GM12891 (cell line): ENCODE results near the gene EEF1AKMT2.

ENCODE experiments used
- DNase-seq: peaks from one replicate; pipeline ENCODE4 v3.0.0; 2011; ENCODE audit warnings: low spot score; ENCODE audit not compliant: insufficient read length
- FAIRE-seq: peaks from 2 replicates; lab custom pipeline; 2011; peaks lifted over from hg19 to GRCh38; lab: Jason Lieb, UNC
- PAX5 ChIP-seq: IDR thresholded peaks from 2 replicates; pipeline ENCODE4 v1.6.1; 2011; ENCODE audit warnings: low read length, moderate library complexity, mild to moderate bottlenecking; ENCODE audit not compliant: insufficient read depth, severe bottlenecking
- POLR2A ChIP-seq: IDR thresholded peaks from 2 replicates; pipeline ENCODE4 v1.6.1; 2011; ENCODE audit warnings: low read depth, low read length, control low read depth
- POLR2AphosphoS5 ChIP-seq: IDR thresholded peaks from 2 replicates; pipeline ENCODE4 v1.6.1; 2011; ENCODE audit warnings: low read depth, low read length, control low read depth
- POU2F2 ChIP-seq: IDR thresholded peaks from 2 replicates; pipeline ENCODE4 v1.6.1; 2011; ENCODE audit warnings: low read depth, mild to moderate bottlenecking, control low read depth, low read length, moderate library complexity
- SPI1 ChIP-seq: IDR thresholded peaks from 2 replicates; pipeline ENCODE4 v1.6.1; 2011; ENCODE audit warnings: low read depth, low read length, control low read depth
- TAF1 ChIP-seq: IDR thresholded peaks from 2 replicates; pipeline ENCODE4 v1.6.1; 2011; ENCODE audit warnings: low read depth, low read length, control low read depth

The EEF1AKMT2 gene

GRCh38 chr10:124744102-124745050, 47.3 kb downstream of the EEF1AKMT2 start, which contains the start of gene FAM53B:
FAM53B (minus strand) TSS chr10:124744378; CDS start chr10:124706713, 37,665 bp downstream.
- DNase-seq (peak; percentile 69), FAIRE-seq (peak; percentile 92)
- TF ChIP-seq SPI1 (no peak), POLR2A (peak; percentile 44; the same call in 1 of the 2 replicates)

- FAIRE-seq (no peak), DNase-seq (no peak)
- TF ChIP-seq PAX5 (no peak), POLR2A (no peak)
These were observed 48.2 kb downstream of the EEF1AKMT2 start for GRCh38 chr10:124743191-124744101.

GRCh38 chr10:124742413-124743190, 49.1 kb downstream of the EEF1AKMT2 start:
- DNase-seq: no peak
- FAIRE-seq: peak; percentile 52
- TF ChIP-seq TAF1: no peak

GRCh38 chr10:124741922-124742412, 49.7 kb downstream of the EEF1AKMT2 start:
- TF ChIP-seq SPI1 (0 out of 2 replicates have a peak, but pooled peaks have one; percentile 10), POU2F2 (no peak)
- FAIRE-seq (no peak), DNase-seq (no peak)

GRCh38 chr10:124741281-124741921, 50.3 kb downstream of the EEF1AKMT2 start:
- DNase-seq: peak; percentile 61
- no peak for FAIRE-seq

GRCh38 chr10:124740369-124741280, 51.1 kb downstream of the EEF1AKMT2 start:
- peak; percentile 75 for FAIRE-seq

More at GRCh38 chr10:124741281-124741921, 50.3 kb downstream of the EEF1AKMT2 start:
- no peak for TF ChIP-seq TAF1

GRCh38 chr10:124739986-124740368, 51.7 kb downstream of the EEF1AKMT2 start:
- DNase-seq (no peak), FAIRE-seq (no peak)
- TF ChIP-seq POLR2AphosphoS5: no peak

More at GRCh38 chr10:124740369-124741280, 51.1 kb downstream of the EEF1AKMT2 start:
- no peak for DNase-seq
- TF ChIP-seq SPI1: peak; percentile 82
- no peak for TF ChIP-seq TAF1
- TF ChIP-seq PAX5: no peak
- no peak for TF ChIP-seq POLR2A

- TF ChIP-seq POLR2A (no peak), SPI1 (no peak), POLR2AphosphoS5 (no peak), PAX5 (no peak), TAF1 (no peak)
- FAIRE-seq (peak; percentile 41), DNase-seq (no peak)
These were observed 52.4 kb downstream of the EEF1AKMT2 start for GRCh38 chr10:124739119-124739921.

GRCh38 chr10:124738441-124738840, 53.2 kb downstream of the EEF1AKMT2 start:
- FAIRE-seq: peak; percentile 51
- DNase-seq: no peak
- TF ChIP-seq POLR2A (no peak), PAX5 (no peak), TAF1 (no peak), SPI1 (no peak), POLR2AphosphoS5 (no peak), POU2F2 (no peak)
